Measurements from ENCODE around the gene YARS2.

The YARS2 gene

DNA sequence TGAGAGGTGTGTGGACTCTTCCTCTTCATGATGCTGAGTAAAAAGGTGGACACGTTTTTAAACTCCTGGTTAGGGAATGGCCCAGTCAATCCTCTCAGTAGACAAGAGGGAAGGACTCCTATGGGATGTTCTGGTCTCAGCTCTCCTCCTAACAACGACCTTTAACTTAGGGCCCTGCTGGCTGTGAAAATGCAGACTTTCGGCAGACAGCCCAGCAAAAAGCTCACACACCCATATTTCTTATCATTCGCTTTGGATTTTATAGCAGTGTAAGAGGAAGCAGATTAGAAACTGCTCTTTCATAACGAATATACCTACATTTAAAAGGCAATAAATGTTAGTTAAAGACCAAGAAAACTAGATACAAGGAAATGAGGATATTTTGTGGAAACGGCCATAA, 18.0 kb upstream of the YARS2 start:
- DNase-seq (ENCODE audit: insufficient read length, low spot score) (no peak), FAIRE-seq (no peak)
- TF ChIP-seq, protein P1, sequence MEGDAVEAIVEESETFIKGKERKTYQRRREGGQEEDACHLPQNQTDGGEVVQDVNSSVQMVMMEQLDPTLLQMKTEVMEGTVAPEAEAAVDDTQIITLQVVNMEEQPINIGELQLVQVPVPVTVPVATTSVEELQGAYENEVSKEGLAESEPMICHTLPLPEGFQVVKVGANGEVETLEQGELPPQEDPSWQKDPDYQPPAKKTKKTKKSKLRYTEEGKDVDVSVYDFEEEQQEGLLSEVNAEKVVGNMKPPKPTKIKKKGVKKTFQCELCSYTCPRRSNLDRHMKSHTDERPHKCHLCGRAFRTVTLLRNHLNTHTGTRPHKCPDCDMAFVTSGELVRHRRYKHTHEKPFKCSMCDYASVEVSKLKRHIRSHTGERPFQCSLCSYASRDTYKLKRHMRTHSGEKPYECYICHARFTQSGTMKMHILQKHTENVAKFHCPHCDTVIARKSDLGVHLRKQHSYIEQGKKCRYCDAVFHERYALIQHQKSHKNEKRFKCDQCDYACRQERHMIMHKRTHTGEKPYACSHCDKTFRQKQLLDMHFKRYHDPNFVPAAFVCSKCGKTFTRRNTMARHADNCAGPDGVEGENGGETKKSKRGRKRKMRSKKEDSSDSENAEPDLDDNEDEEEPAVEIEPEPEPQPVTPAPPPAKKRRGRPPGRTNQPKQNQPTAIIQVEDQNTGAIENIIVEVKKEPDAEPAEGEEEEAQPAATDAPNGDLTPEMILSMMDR (IDR thresholded peaks at IDR 0.05; ENCODE audit: insufficient read depth, missing control alignments): no peak

DNA sequence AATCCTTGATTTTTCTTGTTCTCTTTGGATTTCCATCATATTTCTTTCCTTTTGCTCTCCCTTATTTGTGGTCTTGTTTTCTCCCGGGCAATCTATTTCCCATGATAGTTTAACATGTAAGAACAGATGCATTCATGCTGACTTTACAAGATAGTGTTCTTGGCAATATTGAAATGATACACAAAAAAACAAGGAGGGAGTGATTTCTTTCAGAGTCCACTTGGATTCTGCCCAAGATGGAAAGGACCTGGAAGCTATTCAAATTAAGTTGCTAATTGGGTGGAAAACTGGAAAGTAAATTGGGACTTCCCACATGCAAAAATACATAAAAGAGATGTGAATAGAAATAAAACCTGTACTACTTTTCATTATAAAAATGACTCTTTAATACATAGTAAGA, 14.4 kb upstream of the YARS2 start:
- TF ChIP-seq, protein P1 (IDR thresholded peaks at IDR 0.05; ENCODE audit: insufficient read depth, missing control alignments): no peak
- DNase-seq (ENCODE audit: insufficient read length, low spot score): no peak
- no peak for FAIRE-seq

DNA sequence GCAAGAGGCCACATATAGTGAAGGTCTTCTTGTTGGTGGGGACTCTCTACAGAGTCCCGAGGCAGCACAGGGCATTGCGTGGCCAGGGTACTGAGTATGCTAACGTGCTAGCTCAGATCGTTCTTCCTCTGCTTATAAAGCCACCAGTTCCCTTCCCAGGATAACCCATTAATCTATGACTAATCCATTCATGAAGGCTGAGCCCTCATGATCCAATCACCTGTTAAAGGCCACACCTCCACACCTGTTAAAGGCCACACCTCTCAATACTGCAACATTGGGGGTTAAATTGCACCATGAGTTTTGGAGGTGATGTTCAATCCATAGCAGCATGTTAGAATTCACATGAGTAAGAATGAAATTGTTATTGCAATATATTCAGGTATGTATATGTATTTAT, 12.8 kb upstream of the YARS2 start:
- FAIRE-seq: no peak
- TF ChIP-seq, protein P1 (IDR thresholded peaks at IDR 0.05; ENCODE audit: insufficient read depth, missing control alignments): no peak
- DNase-seq (ENCODE audit: insufficient read length, low spot score): no peak

DNA sequence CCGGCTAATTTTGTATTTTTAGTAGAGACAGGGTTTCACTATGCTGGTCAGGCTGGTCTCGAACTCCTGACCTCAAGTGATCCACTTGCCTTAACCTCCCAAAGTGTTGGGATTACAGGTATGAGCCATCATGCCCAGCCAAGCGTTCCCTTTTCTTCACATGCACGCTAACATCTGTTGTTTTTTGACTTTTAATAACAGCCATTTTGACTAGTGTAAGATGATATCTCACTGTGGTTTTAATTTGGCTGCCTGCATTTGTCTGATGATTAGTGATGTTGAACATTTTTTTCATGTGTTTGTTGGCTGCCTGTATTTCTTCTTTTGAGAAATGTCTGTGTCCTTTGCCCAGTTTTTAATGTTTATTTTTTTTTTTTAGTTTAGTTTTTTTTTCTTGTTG, 10.2 kb upstream of the YARS2 start:
- no peak for FAIRE-seq

DNA sequence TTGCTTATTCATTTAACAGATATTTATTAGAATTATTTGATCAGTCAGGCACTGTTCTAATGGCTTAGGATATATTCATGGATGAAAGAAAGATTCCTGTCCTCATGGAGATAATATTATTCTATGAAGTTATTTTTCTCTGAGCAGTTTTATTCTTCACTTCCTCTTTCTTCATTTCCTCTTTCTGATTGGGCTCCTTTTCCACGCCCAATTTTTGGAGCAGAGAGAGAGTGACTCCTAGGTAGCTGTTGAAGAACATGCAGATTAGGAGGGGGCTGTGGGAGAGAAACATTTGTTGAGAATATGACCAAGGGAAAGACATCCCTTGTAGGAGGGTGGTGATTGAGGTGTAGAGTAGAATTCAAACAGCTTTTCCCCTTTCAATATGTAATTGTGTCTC, 6.0 kb upstream of the YARS2 start:
- DNase-seq (ENCODE audit: insufficient read length, low spot score): no peak
- FAIRE-seq: no peak
- TF ChIP-seq, protein P1 (IDR thresholded peaks at IDR 0.05; ENCODE audit: insufficient read depth, missing control alignments): no peak

More for the DNA sequence above, 10.2 kb upstream of the YARS2 start:
- no peak for DNase-seq (ENCODE audit: insufficient read length, low spot score)
- TF ChIP-seq, protein P1 (IDR thresholded peaks at IDR 0.05; ENCODE audit: insufficient read depth, missing control alignments): no peak

DNA sequence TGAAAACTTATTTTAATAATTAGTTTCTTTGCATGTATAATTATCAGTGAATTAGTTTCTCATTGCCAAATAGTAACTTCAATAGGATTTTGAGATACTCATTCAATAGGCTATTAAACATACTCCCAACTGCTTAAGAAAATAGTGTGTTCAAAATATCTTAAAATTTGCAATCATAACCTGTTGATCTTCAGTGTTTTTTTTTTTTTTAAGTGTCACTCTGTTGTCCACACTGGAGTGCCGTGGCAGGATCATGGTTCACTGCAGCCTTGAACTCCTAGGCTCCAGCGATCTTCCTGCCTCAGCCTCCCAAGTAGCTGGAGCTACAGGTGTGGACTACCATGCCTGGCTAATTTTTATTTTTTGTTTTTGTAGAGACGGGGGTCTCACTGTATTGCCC, 1.5 kb upstream of the YARS2 start:
- FAIRE-seq (no peak), DNase-seq (ENCODE audit: insufficient read length, low spot score) (no peak)
- TF ChIP-seq, protein P1 (IDR thresholded peaks at IDR 0.05; ENCODE audit: insufficient read depth, missing control alignments): no peak

DNA sequence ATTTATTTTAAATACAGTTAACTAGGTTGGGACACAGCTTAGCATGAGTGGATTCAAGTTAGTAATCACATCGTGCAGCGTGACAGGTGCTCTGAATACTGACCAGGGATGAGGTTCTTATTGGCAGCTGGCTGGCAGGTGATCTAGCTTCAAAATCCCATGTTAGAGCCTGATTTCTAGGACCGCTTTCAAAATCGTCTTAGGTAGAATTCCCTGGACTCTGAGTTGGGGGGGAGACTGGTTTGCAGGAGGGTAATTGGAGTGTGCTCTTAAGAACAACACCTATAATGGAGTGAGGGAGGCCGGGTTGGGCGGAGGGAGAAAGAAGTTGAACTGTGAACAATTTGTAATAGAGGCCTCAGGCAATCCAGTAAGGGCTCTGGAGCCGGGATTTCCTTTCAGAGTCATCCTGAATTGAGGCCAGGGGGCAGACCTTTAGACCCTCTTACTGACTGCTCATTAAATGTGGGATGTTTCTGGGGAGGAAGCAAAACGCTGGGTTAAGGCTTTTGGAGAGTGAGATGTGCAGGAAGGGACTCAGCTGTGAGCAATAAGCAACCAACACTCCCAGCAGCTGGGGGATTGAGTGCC, 874 bp upstream of the YARS2 start:
- TF ChIP-seq, protein P1 (IDR thresholded peaks at IDR 0.05; ENCODE audit: insufficient read depth, missing control alignments): no peak
- DNase-seq (ENCODE audit: insufficient read length, low spot score) (no peak), FAIRE-seq (no peak)
